Measurements from ENCODE around the gene TAOK3.
"Not testable (repeated sequence)": the region's sequence is repeated elsewhere in the genome, so short reads cannot be mapped to it uniquely, and the experiment has no call there.

TAOK3 gene

DNA sequence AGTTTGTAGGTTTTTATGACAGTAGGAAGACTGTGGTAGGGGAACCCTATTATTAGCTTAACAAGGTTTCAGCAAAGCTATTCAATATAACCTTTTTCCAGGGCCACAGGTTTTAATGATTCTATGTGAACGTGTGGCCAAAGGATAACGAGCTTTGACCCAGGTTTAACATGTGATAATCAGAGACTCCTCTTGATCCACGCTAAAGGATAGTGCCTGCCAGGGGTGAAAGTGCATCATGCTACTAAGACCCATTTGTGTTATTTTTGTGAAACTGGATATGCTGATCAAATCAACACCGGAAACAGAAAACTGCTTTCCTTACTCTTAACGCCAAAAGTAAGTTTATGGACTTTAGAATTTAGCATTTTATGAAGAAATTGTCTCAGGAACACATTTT lies 909 bp upstream of the TAOK3 start:
- DNase-seq (ENCODE audit: low spot score), result no peak

DNA sequence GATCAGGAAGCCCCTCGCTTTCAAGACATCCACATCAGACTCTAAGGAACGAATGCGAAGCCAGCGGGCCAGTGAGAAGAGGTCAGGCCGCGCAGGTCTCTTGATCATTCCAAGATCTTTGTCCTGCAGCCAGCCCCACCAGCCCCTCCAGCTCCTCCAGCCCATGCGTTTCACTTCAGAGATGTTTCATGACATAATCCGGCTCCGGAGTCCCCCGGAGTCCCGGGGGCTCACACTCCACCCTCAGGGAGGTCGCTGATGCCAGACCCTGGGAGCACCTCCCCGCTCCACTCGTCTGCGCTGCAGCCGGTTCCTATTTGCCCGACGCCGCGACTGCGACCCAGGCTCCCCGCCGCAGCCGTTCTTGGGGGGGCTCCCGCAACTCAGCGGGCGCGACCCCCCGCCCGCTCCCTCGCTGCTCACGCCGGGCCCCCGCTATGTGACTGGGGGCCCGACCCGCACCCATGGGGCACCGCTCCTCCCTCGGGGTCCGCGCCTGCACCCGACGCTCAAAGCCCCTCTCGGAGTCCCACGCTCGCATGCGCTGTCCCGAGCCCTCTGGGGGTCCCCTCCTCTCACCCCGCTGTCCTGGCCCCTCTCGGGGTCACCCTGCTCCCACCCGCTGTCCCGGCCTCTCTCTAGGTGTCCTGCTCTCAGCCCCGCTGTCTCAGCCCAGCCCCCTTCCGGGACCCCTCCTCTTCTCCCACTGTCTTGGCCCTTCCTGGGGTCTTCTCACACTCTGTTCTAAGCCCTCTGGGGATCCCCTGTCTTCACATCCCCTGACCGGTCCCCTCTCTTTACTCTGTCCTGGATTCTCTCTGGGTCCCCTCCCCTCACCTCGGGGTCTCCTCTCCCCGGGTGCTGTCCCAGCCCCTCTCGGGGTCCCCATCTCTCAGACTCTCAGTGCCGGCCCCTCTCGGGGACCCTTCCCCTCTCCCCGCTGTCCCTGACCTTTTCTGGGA lies 1.1 kb downstream of the TAOK3 start:
- no peak for DNase-seq (ENCODE audit: low spot score)

DNA sequence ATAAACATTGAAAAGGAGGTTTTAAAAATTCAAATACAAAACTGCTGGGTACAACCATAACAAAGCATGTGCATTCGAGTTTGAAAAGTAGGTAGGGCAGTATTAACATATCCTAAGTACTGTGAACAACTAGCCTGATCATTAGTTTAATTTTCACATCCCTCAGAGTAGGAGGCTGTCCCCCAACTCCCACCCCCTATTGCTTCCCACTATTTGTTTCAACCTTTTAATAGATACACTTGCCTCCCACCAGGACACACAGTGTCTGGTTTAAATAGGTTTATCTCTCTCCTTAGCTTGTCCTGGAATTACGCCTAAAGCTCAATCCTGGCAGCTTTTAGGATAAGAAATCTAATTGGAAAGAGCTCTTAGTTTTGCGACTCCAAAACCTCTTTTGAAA lies 2.1 kb downstream of the TAOK3 start:
- DNase-seq (ENCODE audit: low spot score), result no peak

DNA sequence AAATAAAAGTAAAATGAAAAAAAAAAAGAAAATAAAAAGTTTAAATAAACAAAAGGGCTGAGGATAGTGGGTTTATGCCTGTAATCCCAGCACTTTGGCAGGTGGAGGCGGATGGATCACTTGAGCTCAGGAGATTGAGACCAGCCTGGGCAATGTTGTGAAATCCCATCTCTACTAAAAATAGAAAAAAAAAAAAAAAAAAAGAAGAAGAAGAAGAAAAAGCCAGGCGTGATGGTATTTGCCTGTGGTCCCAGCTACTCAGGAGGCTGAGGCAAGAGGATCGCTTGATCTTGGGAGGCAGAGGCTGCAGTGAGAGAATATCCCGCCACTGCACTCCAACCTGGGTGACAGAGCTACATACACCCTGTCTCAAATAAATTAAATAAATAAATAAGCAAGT lies 3.9 kb downstream of the TAOK3 start:
- no peak for DNase-seq (ENCODE audit: low spot score)

DNA sequence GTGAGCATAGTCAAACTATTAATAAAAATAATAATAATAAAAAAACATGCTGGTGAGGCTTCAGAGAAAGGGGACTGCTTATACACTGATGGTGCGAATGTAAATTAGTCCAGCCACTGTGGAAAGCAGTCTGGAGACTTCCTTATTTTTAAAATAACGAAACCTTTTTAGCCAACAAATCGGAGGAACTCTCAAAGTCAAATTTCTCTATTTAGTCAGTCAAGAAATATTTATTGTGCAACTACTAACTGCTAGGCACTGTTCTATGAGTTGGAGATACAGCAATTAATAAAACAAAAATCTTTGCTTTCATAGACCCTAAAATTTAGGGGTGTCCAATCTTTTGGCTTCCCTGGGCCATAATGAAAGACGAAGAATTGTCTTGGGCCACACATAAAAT lies 10.8 kb downstream of the TAOK3 start:
- DNase-seq (ENCODE audit: low spot score), result no peak

DNA sequence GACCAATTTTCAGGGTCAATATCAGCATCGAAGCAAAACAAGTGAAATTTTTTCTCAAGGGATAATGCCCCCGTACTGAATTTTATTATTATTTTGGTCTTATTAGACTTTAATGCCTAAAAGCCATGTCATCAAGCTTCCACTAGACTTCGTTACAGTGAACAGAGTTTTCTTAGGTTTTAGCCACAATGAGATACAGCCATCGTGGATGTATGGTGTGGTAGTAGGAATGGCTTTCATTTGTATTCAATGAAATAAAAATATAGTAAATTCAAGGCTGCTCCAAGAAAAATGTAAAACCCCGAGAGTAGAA lies 11.7 kb downstream of the TAOK3 start:
- no peak for DNase-seq (ENCODE audit: low spot score)

DNA sequence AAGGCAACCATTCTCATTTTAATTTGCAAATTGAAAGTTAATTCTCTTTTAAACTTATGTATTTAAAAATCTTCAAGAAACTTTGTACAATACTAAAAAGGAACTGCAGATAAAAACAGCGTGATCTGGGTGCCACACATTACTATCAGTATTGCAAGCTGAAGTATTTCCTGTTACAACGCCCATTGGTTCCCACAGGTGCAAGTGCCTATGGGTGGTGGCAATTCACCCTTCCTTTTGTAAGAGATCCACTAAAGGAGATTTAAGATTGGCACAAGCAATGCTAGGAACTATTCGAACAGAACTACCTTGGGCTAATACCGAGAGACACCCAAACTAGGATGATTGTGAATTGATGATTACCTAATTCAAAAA lies 13.2 kb downstream of the TAOK3 start:
- no peak for DNase-seq (ENCODE audit: low spot score)

DNA sequence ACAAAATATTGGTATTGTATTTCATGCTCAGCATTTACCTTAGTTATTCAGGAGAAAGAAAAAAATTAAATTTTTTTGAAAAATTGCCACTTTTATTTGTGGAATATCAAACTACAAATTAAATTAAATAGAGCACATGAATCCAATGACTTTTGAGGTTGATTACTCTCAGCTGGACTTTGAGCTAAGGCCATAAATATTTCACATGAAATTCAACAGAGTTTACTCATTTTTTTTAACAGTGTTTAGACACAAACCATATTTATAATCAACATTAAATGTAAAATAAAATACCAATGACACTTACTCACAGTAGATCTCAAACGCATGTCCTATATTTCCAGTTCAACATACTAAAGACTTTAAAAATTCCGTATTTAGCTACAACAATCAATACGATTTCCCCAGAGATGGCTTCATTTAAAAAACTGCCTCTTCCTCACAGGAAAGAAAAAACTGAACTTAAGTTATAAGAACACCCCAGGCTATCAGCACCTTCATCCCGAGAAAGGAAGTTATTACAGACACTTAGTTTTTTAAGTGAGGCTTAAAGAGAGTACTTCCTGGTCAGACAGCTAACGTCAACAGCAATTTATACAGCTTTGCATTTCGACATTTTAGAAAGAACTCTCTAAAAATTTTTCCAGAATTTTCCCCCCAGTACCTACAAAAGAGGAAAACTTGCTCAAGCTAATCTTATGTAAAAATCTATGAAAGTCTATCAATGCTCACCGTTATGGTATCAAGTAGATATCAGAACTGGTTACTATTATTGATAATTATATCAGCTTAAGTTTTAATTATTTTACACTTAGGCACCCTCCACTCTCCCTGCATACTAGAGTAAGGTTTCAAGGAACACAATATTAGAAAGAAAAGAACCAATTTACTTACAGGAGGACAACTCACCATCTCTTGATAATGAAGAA lies 13.8 kb downstream of the TAOK3 start:
- DNase-seq (ENCODE audit: low spot score), result no peak

DNA sequence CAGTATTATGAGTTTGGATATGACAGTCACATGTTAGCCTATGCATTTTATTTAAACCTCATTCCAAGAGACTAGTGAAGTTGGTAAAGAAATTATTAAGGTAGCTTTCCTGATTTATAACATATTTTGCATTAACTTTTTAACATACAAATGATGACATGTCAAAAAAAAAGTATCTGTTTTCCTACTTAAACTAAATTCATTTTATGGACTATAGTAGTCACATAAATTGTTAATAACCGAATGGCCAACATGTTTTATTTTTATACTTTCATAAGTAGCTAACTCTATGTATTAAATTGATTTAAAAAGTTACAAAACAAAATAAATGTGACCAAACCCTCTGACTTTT lies 14.7 kb downstream of the TAOK3 start:
- DNase-seq (ENCODE audit: low spot score), result no peak

DNA sequence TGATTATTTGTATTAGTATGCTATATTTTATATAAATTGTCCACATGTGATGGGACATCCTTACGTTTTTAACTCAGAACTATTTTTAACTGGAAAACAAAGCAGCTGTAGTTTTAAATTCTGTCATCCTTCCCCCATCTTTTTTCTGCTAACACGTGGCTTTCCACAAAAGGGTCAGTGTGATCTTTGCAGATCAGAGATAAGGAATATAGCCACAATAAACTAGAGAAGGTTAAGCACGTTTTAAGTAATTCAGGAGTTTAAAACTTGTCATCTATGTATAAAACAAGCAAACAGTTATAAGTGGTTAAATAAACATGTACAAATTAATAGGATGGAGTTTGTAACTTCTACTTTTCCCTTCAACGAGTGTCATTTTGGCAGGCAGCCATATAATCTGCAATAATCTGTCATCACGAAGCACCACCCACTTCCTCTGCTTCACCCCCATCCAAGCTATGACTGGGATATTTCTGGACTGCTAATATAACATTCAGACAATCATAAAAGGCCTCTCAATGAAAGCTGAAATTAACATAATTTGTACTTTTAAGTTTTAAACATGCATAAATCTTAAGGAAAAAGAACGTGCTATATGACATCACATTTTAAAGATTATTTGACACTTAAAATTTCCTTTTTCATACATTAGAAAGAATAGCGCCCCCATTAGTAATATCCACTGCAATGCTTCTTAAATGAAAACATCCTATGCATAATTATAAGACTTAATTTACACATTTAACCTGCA lies 15.3 kb downstream of the TAOK3 start:
- DNase-seq (ENCODE audit: low spot score), result peak; percentile 63

DNA sequence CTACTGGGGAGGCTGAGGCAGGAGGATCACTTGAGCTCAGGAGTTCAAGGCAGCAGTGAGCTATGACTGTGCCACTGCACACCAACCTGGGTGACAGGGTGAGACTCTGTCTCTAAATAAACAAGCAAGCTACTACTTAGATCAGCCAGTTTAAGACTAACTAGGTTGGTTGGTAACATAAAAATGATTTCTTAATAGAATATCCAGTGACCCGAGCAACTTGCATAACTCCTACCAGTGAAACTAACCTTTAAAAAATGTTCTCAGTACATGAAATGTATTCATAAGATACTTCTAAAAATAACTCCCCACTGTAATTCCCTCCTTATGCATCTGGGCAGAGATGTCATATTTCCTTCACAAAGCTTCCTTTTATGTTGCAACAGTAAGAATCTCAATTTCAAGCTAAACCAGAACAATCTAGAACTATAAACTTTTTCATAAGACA lies 15.9 kb downstream of the TAOK3 start:
- peak; percentile 67 for DNase-seq (ENCODE audit: low spot score)

DNA sequence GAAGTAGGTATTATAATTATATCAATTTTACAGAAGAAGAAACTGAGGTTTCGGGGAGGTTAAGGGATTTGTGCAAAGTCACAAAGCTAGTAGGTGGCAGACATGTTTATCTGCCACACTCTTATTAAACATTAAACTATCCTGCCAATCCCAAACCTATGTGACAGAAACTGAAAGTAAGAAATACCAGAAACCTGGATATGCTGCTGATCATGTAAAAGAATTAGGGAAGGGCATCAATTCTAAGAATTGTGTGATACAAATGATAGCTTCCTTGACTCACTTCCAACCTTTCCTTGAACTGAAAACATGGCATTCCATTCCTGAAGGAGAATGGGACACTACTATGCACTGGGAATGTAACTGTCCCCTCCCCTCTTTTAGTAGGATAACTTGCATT lies 16.9 kb downstream of the TAOK3 start:
- DNase-seq (ENCODE audit: low spot score), result no peak

DNA sequence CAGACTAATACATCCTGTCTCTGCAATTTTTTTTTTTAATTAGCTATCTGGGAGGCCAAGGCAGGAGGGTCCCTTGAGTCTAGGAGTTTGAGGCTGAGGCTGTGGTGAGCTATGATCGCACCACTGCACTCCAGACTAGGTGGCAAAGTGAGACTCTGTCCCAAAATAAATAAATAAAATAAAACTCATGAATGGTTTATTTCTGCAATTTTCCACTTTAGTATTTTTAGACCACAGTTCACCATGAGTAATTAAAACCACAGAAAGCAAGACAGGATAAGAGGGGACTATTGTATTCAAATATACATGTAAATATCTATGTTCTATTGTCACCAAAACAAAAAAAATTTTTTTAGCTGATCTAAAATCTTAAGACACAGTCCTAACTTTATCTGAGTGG lies 17.8 kb downstream of the TAOK3 start:
- no peak for DNase-seq (ENCODE audit: low spot score)

DNA sequence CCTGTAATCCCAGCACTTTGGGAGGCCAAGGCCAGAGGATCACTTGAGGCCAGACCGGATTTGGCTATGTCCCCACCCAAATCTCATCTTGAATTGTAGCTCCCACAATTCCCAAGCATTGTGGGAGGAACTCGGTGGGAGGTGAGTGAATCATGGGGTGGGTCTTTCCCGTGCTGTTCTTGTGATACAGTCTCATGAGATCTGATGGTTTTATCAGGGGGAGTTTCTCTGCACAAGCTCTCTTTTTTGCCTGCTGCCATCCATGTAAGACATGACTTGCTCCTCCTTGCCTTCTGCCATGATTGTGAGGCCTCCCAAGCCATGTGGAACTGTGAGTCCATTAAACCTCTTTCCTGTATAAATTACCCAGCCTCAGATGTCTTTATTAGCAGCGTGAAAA lies 18.2 kb downstream of the TAOK3 start:
- not testable (repeated sequence) for DNase-seq (ENCODE audit: low spot score)

DNA sequence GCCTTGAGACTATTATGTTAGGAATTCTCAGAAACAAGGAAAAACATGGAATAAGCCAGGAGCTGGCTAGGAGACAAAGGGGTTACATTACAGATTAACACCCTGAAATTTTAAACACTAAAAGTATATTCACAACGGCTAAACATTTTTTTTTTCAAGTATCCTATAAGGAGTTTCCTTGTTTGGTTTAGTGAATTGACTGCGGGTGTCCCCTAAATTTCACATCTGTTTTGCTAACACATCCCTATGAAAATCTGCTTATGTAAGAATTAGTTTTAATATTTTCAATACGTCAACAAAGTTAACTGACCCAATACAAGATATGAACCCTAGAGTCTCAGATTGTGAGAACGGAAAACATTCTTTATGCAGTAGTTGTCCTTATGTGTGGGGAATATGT lies 19.0 kb downstream of the TAOK3 start:
- no peak for DNase-seq (ENCODE audit: low spot score)

DNA sequence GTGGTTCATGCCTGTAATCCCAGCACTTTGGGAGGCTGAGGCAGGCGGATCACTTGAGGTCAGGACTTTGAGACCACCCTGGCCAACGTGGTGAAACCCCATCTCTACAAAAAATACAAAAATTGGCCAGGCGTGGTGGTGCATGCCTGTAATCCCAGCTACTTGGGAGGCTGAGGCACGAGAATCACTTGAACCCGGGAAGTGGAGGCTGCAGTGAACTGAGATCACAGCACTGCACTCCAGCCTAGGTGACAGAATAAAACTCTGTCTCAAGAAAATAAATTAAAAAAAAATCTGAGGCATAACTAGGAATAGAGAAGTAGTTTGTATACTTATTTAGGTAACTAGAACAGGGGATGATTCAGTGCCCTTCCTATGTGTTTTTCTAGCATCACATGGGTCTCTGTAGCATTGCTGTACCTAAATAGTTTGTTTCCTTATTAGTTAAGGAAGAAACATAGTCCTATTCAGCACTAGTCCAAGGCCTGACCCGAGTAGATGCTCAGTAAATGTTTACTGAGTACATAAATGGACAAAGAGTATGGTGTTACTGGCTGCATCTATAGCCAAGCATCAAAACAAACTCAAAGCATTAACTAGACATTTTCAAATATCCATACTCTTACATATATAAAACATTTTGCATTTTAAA lies 21.7 kb downstream of the TAOK3 start:
- DNase-seq (ENCODE audit: low spot score), result no peak

DNA sequence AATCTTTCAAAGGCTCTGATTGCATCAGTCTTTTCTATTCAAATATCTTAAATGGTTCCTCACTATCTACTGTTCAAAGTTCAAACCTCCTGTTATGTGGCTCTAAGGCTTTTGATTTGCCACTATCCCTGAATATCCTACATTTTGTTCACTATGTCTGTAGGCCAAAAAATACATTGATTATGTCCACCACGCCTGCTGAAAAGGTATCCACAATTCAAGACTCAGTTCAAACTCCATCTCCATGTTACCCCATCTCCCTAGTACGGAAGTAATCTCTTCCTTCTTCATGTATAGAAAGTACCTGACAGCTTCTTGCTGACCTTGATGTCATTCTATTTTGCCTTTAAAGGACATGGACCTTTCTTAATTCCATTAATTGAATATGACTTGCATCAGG lies 24.8 kb downstream of the TAOK3 start:
- no peak for DNase-seq (ENCODE audit: low spot score)

DNA sequence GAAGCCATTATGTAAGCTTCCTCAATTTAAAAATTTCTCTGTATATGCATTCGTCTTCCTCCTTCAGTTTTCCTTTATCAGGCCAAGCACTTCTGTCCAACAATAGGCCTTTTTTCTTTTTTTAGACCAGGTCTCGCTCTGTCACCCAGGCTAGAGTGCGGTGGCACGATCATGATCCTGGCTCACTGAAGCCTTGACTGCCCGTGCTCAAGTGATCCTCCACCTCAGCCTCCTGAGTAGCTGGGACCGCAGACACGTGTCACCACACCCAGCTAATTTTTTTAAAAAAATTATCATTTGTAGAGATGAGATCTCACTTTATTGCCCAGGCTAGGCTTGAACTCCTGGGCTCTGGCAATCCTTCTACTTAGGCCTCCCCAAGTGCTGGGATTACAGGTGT lies 25.8 kb downstream of the TAOK3 start:
- no peak for DNase-seq (ENCODE audit: low spot score)

DNA sequence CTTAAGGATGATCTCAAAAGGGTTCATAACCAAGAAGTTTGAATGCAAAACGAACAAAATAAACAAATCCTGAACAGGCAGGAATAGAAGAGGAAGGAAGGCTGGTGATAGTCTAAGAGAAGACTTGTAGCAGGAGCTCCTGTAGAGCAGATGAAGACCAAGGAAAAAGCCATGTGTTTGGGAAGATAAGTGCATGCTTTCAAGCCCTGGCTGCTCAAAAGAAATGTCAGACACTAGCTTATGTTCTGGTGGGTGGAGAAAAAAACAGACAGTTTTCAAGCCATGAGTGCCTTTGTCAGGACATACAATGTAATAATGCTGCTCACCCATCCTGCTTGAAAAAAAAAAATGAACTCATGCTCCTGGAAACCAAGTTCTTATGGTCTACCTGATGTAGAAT lies 27.4 kb downstream of the TAOK3 start:
- no peak for DNase-seq (ENCODE audit: low spot score)

DNA sequence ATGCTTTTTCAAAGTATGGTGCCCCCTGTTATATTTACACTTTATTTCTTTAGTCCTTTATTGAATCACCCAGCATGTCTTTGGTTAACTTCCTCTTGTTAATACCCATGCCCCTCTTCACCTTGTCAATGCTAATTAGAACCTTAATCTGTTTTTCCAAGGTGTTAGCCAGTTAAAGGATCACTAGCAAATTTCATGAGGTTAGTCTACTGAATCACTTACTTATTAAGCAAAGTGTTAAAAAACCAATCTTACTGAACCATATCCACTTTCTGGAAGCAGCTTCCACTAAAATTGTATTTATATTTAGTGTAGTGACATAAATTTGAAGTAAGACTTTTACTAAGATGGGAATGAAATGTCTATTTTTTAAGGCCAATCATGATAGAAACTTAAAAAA lies 27.9 kb downstream of the TAOK3 start:
- no peak for DNase-seq (ENCODE audit: low spot score)

DNA sequence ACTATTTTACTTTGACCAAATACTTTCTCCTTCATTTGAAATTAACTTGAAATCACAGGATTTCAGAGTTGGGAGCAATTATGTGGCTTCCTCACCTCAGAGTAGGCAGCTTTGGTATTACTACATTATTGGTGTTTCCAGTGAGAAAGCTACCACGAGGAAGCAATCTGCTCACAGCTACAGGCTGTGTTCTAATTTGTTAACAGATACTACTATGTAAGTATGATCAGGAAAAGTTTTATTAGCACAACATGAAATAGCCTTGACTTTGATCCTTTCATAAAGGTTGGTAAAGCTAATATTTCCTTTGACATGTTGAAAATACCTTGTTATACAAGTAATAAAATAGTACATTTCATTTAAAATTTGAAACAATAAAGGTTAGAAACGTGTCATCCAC lies 30.6 kb downstream of the TAOK3 start:
- no peak for DNase-seq (ENCODE audit: low spot score)

Data from putamen (tissue), 1 donor.